Sigmoid colon (tissue), 4 donors: Measurements from ENCODE around the gene GNGT1.

Experiments used
- POLR2A ChIP-seq, 2 donors: fragments of 450-650 bp; IDR thresholded peaks; one replicate each; pipeline ENCODE4 v1.6.1; 2016; ENCODE audit warnings: antibody characterized with exemption in 2 of 2, mild to moderate bottlenecking in 2 of 2, moderate library complexity in 2 of 2
- POLR2AphosphoS5 ChIP-seq, 4 donors: sonication (generic); formaldehyde crosslinking; IDR thresholded peaks; one replicate each; pipeline ENCODE4 v1.6.1; 2017; ENCODE audit warnings: antibody characterized with exemption in 4 of 4
- TF ChIP-seq, protein P1 (sequence below), 4 experiments: fragments of 450-650 bp in 3 of 4; fragments of 200-600 bp in 1 of 4; IDR thresholded peaks; one replicate each; pipeline ENCODE4 v1.5.1; 2016 to 2019; ENCODE audit warnings: antibody characterized with exemption in 4 of 4, mild to moderate bottlenecking in 3 of 4, moderate library complexity in 2 of 4

DNA sequence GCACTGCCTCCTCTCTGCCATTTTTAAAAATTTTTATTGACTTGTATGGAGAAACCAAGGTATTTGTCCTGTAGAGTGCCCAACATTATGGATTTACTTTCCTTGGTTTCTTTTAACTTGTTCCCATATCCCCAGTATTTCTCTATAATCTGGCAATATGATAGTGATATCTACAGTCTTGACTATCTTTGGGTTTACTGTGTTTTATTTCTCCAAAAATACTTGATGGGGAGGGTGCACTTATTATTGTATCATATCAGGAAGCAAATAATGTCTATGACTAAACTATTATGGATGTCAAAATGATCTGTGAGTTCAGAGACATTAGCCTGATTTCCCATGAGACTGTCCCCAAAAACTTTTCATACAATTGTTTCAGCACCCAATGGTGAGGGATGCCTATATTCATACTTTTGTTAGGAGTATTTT, 22.4 kb upstream of the GNGT1 start:
- TF ChIP-seq, protein P1, sequence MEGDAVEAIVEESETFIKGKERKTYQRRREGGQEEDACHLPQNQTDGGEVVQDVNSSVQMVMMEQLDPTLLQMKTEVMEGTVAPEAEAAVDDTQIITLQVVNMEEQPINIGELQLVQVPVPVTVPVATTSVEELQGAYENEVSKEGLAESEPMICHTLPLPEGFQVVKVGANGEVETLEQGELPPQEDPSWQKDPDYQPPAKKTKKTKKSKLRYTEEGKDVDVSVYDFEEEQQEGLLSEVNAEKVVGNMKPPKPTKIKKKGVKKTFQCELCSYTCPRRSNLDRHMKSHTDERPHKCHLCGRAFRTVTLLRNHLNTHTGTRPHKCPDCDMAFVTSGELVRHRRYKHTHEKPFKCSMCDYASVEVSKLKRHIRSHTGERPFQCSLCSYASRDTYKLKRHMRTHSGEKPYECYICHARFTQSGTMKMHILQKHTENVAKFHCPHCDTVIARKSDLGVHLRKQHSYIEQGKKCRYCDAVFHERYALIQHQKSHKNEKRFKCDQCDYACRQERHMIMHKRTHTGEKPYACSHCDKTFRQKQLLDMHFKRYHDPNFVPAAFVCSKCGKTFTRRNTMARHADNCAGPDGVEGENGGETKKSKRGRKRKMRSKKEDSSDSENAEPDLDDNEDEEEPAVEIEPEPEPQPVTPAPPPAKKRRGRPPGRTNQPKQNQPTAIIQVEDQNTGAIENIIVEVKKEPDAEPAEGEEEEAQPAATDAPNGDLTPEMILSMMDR (IDR thresholded peaks at IDR 0.05) = no peak
- TF ChIP-seq POLR2AphosphoS5 (IDR thresholded peaks at IDR 0.05) (no peak), POLR2A (IDR thresholded peaks at IDR 0.05) (no peak)
